Stimulated activated CD4-positive, alpha-beta T cell treated with anti-CD3 and anti-CD28 coated beads, Interleukin-1b, Interleukin-23, amount 100 ng/mL, for 4 hours (primary cell): ENCODE measurements around the gene HDAC4.
"Not testable (repeated sequence)": the region's sequence is repeated elsewhere in the genome, so short reads cannot be mapped to it uniquely, and the experiment has no call there.

ENCODE experiments used
- DNase-seq, 2 donors: peaks; one replicate each; pipeline ENCODE4 v3.0.0-alpha.2; 2020; ENCODE audit warnings: low read depth in 2 of 2

The HDAC4 gene

DNA sequence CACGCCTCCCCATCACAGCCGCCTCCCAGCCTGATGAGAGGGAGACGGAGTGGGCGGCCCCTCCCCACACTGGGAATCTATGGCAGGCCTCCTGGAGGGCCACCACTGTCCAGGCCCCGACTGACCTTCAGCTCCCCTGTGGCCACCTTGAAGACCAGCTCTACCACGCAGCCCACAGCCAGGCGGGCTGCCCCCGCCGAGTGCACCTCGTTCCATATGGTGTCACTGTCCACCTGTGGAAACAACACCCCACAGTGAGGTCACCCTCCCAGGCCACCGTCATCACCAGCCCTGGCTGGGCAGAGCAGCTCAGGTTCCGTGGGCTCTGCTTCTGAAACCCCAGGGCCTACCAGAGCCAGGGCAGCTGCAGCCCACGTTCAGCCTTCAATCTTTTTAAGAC, 310.9 kb downstream of the HDAC4 start:
- no peak for DNase-seq

- no peak for DNase-seq
Measured at GRCh38 chr2:239087046-239087710, 313.6 kb downstream of the HDAC4 start.

- DNase-seq: no peak
Measured at GRCh38 chr2:239086325-239087020, 314.3 kb downstream of the HDAC4 start.

DNA sequence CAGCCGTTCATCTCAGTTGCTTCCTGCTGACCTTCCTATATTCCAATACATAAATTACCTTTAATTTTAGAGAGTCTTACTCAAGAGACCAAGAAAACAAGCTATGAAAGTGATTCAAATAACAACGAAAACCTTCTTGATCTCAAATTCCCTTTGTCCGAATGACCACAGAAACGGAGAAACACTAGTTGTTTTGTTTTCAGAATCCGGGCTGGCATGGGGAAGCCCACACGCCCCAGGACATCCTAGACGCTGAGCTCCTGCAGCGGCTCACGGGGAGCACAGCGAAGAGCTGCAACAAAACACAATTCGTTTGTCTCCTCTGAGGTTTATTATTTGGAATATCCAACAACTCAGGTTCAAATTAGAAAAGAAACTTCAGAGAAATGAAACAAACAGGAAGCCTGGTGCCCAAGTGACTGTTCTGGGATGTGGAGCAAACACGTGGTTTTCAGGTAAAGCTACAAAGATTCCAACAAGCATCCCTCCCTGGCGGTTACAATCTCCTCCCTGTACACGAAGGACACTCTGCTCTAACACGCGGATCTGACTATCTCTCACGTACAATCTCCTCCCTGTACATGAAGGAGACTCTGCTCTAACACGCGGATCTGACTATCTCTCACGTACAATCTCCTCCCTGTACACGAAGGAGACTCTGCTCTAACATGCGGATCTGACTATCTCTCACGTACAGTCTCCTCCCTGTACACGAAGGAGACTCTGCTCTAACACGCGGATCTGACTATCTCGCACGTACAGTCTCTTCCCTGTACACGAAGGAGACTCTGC, 315.4 kb downstream of the HDAC4 start:
- no peak for DNase-seq

DNA sequence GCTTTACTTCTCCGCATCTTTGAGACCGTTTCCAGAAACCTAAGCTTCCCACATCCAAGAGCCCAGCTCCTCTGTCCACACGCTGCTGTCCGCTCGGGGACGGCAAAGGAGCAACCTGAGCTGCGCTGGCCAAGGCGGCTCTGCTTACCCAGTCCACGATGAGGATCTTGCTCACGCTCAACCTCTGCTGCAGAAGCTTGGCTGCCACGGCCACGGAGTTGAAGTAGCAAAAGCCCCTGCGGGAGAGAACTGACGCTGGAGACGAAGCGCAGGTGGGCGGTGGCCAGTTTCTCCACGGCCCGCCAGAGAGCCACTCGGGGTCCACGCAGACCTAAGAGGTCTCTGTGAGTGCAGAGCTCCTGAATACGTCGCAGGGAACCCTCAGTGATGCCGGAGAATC, 316.8 kb downstream of the HDAC4 start:
- no peak for DNase-seq

DNA sequence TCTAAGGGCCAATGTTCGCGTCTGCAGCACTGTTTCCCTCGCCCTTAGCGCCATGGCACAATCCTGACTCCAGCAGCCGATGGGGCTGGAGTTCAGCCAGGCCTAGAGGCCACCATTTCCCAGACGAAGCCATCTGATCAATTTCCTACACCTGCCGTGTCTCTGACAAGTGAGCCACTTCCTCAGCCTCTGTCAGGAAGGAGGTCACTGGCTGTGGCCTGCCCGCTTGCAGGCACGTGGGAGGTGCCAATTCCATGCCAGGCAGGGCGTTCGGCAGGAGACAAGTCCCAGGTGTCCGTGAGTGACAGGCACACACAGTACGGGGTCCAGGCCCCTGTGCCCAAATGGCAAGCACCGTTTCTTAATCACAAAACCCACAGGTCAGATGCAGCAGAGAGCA, 318.4 kb downstream of the HDAC4 start:
- no peak for DNase-seq

GRCh38 chr2:239081622-239082021, 319.2 kb downstream of the HDAC4 start:
- DNase-seq: no peak

GRCh38 chr2:239081046-239081445, 319.8 kb downstream of the HDAC4 start:
- no peak for DNase-seq

DNA sequence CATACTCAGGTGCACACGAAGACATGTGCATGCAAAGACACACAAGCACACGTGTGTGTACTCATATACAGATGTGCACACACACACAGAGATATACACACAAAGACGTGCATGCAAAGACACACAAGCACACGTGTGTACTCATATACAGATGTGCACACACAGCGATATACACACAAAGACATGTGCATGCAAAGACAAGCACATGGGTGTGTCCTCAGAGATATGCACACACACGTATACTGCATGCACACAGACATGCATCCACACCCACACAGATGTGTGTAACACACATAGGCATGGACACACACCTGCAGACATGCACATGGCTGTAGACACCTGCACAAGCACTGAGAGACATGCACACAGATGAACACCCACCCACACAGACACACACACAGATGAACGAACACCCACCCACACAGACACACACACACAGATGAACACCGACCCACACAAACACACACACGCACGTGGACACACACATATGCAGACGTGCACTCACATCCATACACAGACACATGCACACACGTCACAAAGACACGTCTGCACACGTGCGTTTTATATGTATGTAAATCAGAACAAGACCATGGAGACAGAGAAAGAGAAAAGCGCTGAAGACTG, 321.0 kb downstream of the HDAC4 start:
- no peak for DNase-seq

DNA sequence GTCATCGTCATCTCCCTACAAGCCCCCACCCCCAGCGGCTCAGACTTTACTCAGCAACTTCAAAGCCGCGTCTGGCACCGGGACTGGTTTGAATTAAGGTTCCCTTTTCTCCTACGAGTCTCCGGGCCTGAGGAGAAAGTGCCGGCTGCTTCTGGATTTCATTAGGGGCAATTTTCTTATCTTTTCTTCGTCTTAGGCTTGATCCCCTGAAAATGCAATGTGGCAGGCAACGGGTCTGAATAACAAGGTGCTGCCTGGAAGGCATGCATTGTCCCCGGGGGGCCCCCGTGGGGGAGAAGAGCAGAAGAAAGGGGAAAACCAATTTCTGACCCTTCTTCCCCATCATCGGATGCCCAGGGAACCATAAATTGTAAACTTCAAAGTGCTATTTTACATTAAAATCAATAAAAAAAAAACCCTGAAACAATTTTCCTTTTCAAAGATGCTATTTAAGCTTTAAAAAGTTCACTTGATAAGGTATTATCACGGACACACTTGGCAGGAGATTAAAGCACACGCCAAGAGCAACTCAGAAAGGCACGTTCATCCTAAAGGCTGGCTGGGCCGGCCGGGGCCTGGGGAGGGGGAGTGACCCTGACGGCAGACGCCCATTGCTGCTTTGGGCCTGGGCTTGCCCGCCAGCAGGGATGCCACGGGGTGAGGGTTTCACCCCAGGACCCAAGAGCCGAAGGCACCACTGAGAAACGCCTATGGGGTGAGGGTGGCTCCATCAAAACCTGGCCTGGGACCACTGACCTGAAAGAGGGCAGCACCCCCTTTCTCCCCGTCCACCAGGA, 322.5 kb downstream of the HDAC4 start:
- DNase-seq: no peak

DNA sequence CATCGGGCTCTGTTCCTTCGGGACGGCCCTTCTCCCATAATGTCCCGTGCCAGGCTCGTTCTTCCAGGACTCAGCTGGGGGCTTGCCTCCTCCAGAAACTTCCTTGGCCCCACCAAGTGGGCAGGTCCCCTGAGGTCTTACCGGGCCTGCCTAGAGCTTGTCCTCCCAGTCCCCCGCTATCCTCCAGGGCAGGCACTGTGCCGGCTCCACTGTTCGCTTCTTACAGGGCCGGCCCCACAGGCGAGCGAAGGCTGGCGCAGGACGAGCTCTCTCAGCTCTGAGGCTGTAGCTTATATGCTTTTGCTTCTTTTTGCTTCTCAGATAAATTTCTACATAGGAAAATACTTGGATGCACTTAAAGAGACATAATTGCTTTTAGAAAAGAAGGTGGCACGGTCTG, 323.6 kb downstream of the HDAC4 start:
- DNase-seq: no peak

GRCh38 chr2:239075918-239076758, 324.7 kb downstream of the HDAC4 start:
- DNase-seq: no peak

- no peak for DNase-seq
Measured at GRCh38 chr2:239073745-239074530, 326.9 kb downstream of the HDAC4 start.

GRCh38 chr2:239073270-239073669, 327.6 kb downstream of the HDAC4 start:
- no peak for DNase-seq

DNA sequence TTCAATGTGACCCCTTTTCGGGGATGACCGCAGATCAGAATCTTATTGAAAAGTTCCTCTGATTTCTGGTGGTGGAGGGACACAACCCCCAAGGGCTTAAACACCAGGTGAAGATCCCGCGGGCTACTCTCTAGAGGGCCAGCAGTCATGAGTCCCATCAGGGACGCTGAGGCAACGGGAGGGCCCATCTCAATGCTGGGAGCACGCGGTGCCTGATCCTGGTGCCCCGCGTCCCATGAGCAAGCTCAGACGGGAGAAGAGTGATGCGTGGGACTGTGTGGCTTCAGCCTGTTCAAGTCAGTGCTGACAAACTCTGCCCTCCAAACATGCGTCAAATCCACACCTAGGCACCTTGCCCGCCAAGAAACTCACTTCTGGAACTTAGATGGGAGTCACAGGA, 328.0 kb downstream of the HDAC4 start:
- DNase-seq: no peak

- no peak for DNase-seq
Measured at GRCh38 chr2:239070466-239070865, 330.4 kb downstream of the HDAC4 start.

- DNase-seq: not testable (repeated sequence)
Measured at GRCh38 chr2:239069362-239070333, 331.2 kb downstream of the HDAC4 start.

DNA sequence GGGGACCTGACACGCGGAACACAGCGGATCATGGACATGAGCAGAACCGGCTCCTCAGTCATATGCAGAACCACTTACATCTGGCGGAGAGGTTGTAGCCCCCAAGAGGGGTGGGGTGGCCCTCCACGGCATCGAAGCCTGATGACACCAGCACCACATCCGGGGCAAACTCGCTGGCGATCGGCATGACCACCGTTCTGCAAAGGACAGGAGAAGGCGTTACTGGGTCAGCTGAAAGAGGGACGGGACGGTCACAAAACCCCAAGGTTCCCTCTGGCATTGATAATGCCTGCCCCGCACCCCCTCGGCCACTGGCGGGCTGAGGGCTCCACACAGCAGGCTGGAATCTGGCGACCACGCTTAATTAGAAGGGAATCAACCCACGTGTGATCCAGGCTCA, 332.4 kb downstream of the HDAC4 start:
- DNase-seq: no peak
